ENCODE measurements around the gene PEX14. TPM values are rescaled to one million over a fixed set of nuclear protein-coding genes. Genes with fewer than 3 reads are reported as not detected.

Gene PEX14
- total RNA-seq, 2 experiments from 2014 or later, result 13.3 to 14.8 TPM

DNA sequence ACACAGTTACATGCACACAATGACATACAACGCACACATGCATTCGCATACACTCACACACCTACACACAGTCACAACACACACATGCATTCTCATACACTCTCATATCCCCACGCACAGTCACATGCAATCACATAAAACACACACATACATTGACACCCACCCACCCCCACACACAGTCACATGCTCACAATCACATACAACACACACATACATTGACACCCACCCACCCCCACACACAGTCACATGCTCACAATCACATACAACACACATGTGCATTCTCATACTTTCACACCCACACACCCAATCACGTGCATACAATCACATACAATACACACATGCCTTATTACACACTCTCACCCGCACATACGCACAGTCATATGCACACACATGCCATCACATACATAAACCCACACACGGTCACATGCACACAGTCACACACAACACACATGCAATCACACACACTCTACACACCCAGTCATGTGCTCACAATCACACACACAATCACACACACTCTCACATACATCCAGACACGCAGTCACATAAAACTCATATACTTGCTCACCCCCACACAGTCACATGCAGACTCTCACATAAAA is 187.4 kb downstream of the PEX14 start:
- Mint-ChIP-seq H3K27me3 (no peaks in the 10 kb centered on the region), H3K4me3 (no peak overlapping the region), H3K4me1 (ENCODE audit: low read depth) (no peaks in the 10 kb centered on the region), H3K9me3 (no peaks in the 10 kb centered on the region), H3K36me3 (ENCODE audit: low read depth) (peaks cover 6% of the 10 kb centered on the region), H3K27ac (no peak overlapping the region)
- ChIA-PET CTCF (no interaction called here), POLR2A (no interaction called here)
- intact Hi-C loops (cut with DNase I, micrococcal nuclease), result no loop called here
- ATAC-seq (ENCODE audit: poor library complexity), result no peak
- H3K27ac ChIP-seq (ENCODE audit: low read depth in 1 of 2, low read length in 2 of 2), result no peak overlapping the region
- H3K27me3 ChIP-seq (ENCODE audit: control insufficient read depth in 1 of 2, insufficient read depth in 2 of 2, low read length in 2 of 2), result no peaks in the 10 kb centered on the region
- no peak overlapping the region for H3K4me3 ChIP-seq (ENCODE audit: low read length)
- H3K4me1 ChIP-seq (ENCODE audit: insufficient read depth, low read length), result no peaks in the 10 kb centered on the region
- DNase-seq, result no peak
- H3K9me3 ChIP-seq (ENCODE audit: control insufficient read depth in 1 of 2, insufficient read depth in 1 of 2, low read length in 2 of 2), result no peaks in the 10 kb centered on the region
- peaks cover 11% of the 10 kb centered on the region for H3K36me3 ChIP-seq (ENCODE audit: insufficient read depth, low read length)
- TF ChIP-seq, protein P1, sequence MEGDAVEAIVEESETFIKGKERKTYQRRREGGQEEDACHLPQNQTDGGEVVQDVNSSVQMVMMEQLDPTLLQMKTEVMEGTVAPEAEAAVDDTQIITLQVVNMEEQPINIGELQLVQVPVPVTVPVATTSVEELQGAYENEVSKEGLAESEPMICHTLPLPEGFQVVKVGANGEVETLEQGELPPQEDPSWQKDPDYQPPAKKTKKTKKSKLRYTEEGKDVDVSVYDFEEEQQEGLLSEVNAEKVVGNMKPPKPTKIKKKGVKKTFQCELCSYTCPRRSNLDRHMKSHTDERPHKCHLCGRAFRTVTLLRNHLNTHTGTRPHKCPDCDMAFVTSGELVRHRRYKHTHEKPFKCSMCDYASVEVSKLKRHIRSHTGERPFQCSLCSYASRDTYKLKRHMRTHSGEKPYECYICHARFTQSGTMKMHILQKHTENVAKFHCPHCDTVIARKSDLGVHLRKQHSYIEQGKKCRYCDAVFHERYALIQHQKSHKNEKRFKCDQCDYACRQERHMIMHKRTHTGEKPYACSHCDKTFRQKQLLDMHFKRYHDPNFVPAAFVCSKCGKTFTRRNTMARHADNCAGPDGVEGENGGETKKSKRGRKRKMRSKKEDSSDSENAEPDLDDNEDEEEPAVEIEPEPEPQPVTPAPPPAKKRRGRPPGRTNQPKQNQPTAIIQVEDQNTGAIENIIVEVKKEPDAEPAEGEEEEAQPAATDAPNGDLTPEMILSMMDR (IDR thresholded peaks at IDR 0.05), result no peak

DNA sequence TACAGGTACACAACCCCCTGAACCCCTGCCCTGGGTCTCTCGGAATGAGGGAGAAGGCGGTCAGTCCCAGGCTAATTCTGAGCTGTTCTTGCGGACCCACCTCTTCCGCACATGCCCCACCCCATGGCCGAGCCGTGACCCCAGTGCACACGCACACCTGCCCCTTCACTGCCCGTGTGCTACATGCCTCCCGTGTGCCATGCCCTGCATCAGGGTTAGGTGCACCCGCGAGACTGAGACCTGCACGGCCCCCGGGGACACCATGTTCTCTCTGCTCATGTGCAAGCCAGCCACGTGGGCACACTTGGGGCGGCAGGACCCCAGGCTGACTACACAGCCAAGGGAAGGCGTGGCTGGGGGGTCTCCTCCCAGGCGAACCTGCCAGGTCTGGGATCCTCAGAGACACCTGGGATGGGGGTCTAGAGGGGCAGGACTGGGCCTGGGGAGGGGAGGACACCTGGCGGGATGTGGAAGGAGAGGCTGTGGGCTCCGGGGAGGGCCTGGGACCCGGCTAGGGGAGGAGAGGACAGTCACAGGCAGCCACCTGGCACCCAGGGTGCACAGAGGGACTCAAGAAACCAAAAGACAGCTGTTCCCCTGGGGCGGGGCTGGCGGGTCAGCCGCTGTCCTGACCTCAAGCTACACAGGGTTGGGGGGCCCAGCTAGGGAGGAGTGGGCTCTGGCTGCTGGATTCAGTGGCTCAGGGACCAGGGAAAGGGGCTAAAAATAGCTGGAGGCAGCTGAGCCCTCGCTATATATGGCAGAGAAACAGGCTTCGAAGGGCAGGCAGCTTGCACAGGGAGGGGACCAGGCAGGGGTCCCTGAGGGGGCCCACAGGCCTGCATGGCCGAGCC is 188.3 kb downstream of the PEX14 start:
- H3K4me1 Mint-ChIP-seq (ENCODE audit: low read depth), result no peaks in the 10 kb centered on the region
- ChIA-PET CTCF (interaction anchor here (1.0 kb wide), 1 partner anchor 168 kb away, joined by 3 read pairs; no protein-coding TSS in a partner anchor), POLR2A (no interaction called here)
- TF ChIP-seq, protein P1 (IDR thresholded peaks at IDR 0.05), result no peak
- no peak overlapping the region for H3K27ac ChIP-seq (ENCODE audit: low read depth in 1 of 2, low read length in 2 of 2)
- H3K4me3 Mint-ChIP-seq, result no peak overlapping the region
- H3K4me1 ChIP-seq (ENCODE audit: insufficient read depth, low read length), result no peaks in the 10 kb centered on the region
- H3K27me3 Mint-ChIP-seq, result no peaks in the 10 kb centered on the region
- no peaks in the 10 kb centered on the region for H3K9me3 ChIP-seq (ENCODE audit: control insufficient read depth in 1 of 2, insufficient read depth in 1 of 2, low read length in 2 of 2)
- DNase-seq, result no peak
- intact Hi-C loops (cut with DNase I, micrococcal nuclease), result no loop called here
- H3K27me3 ChIP-seq (ENCODE audit: control insufficient read depth in 1 of 2, insufficient read depth in 2 of 2, low read length in 2 of 2), result no peaks in the 10 kb centered on the region
- no peak overlapping the region for H3K4me3 ChIP-seq (ENCODE audit: low read length)
- ATAC-seq (ENCODE audit: poor library complexity), result no peak
- peaks cover 6% of the 10 kb centered on the region for H3K36me3 Mint-ChIP-seq (ENCODE audit: low read depth)
- peaks cover 11% of the 10 kb centered on the region for H3K36me3 ChIP-seq (ENCODE audit: insufficient read depth, low read length)
- H3K9me3 Mint-ChIP-seq, result no peaks in the 10 kb centered on the region
- no peak overlapping the region for H3K27ac Mint-ChIP-seq

DNA sequence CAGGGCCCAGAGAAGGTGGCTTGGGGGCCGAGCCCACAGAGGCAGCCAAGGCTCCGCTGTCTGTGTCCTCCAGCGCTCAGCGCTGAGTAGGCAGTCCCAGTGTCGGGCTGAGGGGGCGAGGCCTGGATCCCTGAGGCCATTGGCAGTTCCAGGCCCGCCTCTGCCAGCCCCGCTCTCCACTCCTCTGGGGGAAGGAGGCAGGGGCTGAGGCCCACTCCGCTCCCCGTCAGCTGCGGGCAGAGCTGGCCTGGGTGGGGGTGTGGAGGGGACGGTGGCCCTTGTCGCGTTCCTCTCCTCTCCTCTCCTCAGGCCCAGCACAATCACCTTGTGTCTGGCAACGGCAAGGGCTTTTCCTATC is 188.9 kb downstream of the PEX14 start:
- POLR2A ChIA-PET, result no interaction called here
- Mint-ChIP-seq H3K36me3 (ENCODE audit: low read depth) (peaks cover 6% of the 10 kb centered on the region), H3K4me3 (no peak overlapping the region), H3K27ac (no peak overlapping the region), H3K4me1 (ENCODE audit: low read depth) (no peaks in the 10 kb centered on the region), H3K9me3 (no peaks in the 10 kb centered on the region), H3K27me3 (no peaks in the 10 kb centered on the region)
- H3K27ac ChIP-seq (ENCODE audit: low read depth in 1 of 2, low read length in 2 of 2), result no peak overlapping the region
- H3K27me3 ChIP-seq (ENCODE audit: control insufficient read depth in 1 of 2, insufficient read depth in 2 of 2, low read length in 2 of 2), result no peaks in the 10 kb centered on the region
- no peak overlapping the region for H3K4me3 ChIP-seq (ENCODE audit: low read length)
- TF ChIP-seq, protein P1 (IDR thresholded peaks at IDR 0.05), result no peak
- CTCF ChIA-PET, result interaction anchor here (1.0 kb wide), 1 partner anchor 169 kb away, joined by 3 read pairs; no protein-coding TSS in a partner anchor
- H3K36me3 ChIP-seq (ENCODE audit: insufficient read depth, low read length), result peaks cover 11% of the 10 kb centered on the region
- no peaks in the 10 kb centered on the region for H3K9me3 ChIP-seq (ENCODE audit: control insufficient read depth in 1 of 2, insufficient read depth in 1 of 2, low read length in 2 of 2)
- ATAC-seq (ENCODE audit: poor library complexity), result no peak
- intact Hi-C loops (cut with DNase I, micrococcal nuclease), result no loop called here
- no peak for DNase-seq
- H3K4me1 ChIP-seq (ENCODE audit: insufficient read depth, low read length), result no peaks in the 10 kb centered on the region
